ENCODE data around the gene RNF34. TPM values are rescaled to one million over a fixed set of nuclear protein-coding genes. Genes with fewer than 3 reads are reported as not detected.

RNF34 gene
- total RNA-seq, 1 experiment from 2014 or later, result 54.1 TPM

- no peak for DNase-seq
- TF ChIP-seq, protein P1, sequence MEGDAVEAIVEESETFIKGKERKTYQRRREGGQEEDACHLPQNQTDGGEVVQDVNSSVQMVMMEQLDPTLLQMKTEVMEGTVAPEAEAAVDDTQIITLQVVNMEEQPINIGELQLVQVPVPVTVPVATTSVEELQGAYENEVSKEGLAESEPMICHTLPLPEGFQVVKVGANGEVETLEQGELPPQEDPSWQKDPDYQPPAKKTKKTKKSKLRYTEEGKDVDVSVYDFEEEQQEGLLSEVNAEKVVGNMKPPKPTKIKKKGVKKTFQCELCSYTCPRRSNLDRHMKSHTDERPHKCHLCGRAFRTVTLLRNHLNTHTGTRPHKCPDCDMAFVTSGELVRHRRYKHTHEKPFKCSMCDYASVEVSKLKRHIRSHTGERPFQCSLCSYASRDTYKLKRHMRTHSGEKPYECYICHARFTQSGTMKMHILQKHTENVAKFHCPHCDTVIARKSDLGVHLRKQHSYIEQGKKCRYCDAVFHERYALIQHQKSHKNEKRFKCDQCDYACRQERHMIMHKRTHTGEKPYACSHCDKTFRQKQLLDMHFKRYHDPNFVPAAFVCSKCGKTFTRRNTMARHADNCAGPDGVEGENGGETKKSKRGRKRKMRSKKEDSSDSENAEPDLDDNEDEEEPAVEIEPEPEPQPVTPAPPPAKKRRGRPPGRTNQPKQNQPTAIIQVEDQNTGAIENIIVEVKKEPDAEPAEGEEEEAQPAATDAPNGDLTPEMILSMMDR (IDR thresholded peaks at IDR 0.05; ENCODE audit: insufficient read depth in 1 of 2, low read depth in 1 of 2, low read length in 1 of 2, severe bottlenecking in 1 of 2, unreplicated experiment in 1 of 2), result no peak
- ChIA-PET POLR2A (interaction anchor here (0.5 kb wide), 1 partner anchor 36 kb away, joined by 3 read pairs; no protein-coding TSS in a partner anchor), CTCF (no interaction called here)
- H3K4me1 ChIP-seq, result no peaks in the 10 kb centered on the region
- intact Hi-C loops (cut with micrococcal nuclease; ENCODE audit: unreplicated experiment), result no loop called here
- no peaks in the 10 kb centered on the region for H3K9me3 Mint-ChIP-seq (ENCODE audit: unreplicated experiment)
- H3K4me3 ChIP-seq (ENCODE audit: low read depth, low read length), result no peak overlapping the region
- no peaks in the 10 kb centered on the region for H3K27me3 Mint-ChIP-seq (ENCODE audit: insufficient read depth, unreplicated experiment)
- no peak overlapping the region for H3K4me3 Mint-ChIP-seq (ENCODE audit: unreplicated experiment)
- no peak overlapping the region for H3K27ac Mint-ChIP-seq (ENCODE audit: unreplicated experiment)
- no peaks in the 10 kb centered on the region for H3K27me3 ChIP-seq (replicated peaks; ENCODE audit: control insufficient read depth, insufficient read depth, low read length)
- H3K36me3 ChIP-seq (ENCODE audit: control insufficient read depth, insufficient read depth, low read length), result no peaks in the 10 kb centered on the region
- BruUV-seq (replicated peaks), result no TSS peak
- no peaks in the 10 kb centered on the region for H3K36me3 Mint-ChIP-seq (ENCODE audit: insufficient read depth, unreplicated experiment)
- H3K4me1 Mint-ChIP-seq (ENCODE audit: low read depth, unreplicated experiment), result no peaks in the 10 kb centered on the region
- H3K9me3 ChIP-seq, result no peaks in the 10 kb centered on the region
These were observed 34.4 kb upstream of the RNF34 start for GRCh38 chr12:121365416-121366062.

DNA sequence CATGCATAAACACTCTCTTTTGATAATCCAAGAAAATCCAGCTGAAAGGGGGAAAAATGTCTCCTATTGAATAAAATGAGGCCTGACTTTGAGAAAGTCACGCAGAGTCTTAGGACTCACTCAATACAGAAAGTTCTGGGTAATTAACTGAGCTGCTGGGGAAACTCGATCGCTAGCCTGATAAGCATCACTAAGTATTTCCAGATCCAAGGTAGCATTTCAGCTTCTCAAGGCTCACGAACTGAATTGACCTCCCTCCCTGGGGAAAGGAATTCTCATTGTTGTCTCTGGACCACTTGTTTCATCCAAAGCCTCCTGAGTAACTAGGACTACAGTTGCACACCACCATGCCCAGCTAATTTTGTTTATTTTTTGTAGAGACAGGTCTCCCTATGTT lies 33.9 kb upstream of the RNF34 start:
- no peaks in the 10 kb centered on the region for H3K36me3 Mint-ChIP-seq (ENCODE audit: insufficient read depth, unreplicated experiment)
- H3K4me1 Mint-ChIP-seq (ENCODE audit: low read depth, unreplicated experiment), result no peaks in the 10 kb centered on the region
- ChIA-PET CTCF (no interaction called here), POLR2A (interaction anchor here (0.5 kb wide), 1 partner anchor 35 kb away, joined by 3 read pairs; no protein-coding TSS in a partner anchor)
- intact Hi-C loops (cut with micrococcal nuclease; ENCODE audit: unreplicated experiment), result no loop called here
- H3K27me3 ChIP-seq (replicated peaks; ENCODE audit: control insufficient read depth, insufficient read depth, low read length), result no peaks in the 10 kb centered on the region
- no peaks in the 10 kb centered on the region for H3K9me3 ChIP-seq
- H3K36me3 ChIP-seq (ENCODE audit: control insufficient read depth, insufficient read depth, low read length), result no peaks in the 10 kb centered on the region
- no peak overlapping the region for H3K4me3 Mint-ChIP-seq (ENCODE audit: unreplicated experiment)
- H3K27ac Mint-ChIP-seq (ENCODE audit: unreplicated experiment), result no peak overlapping the region
- H3K4me3 ChIP-seq (ENCODE audit: low read depth, low read length), result no peak overlapping the region
- TF ChIP-seq, protein P1 (IDR thresholded peaks at IDR 0.05; ENCODE audit: insufficient read depth in 1 of 2, low read depth in 1 of 2, low read length in 1 of 2, severe bottlenecking in 1 of 2, unreplicated experiment in 1 of 2), result no peak
- no peak for DNase-seq
- H3K4me1 ChIP-seq, result no peaks in the 10 kb centered on the region
- H3K9me3 Mint-ChIP-seq (ENCODE audit: unreplicated experiment), result no peaks in the 10 kb centered on the region
- no TSS peak for BruUV-seq (replicated peaks)
- H3K27me3 Mint-ChIP-seq (ENCODE audit: insufficient read depth, unreplicated experiment), result no peaks in the 10 kb centered on the region

DNA sequence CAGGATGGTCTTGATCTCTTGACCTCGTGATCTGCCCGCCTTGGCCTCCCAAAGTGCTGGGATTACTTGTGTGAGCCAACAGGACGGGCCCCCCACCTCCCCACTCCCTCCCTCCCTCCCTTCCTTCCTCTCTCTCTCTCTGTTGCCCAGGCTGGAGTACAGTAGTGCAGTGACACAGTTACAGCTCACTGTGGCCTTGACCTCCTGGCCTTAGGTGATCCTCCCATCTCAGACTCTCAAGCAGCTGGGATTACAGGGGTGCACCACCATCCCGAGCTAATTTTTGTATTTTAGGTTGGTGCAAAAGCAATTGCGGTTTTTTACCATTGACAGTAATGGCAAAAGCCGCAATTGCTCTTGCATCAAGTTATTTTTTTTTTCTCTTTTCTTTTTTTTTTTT lies 28.5 kb upstream of the RNF34 start:
- no peak overlapping the region for H3K4me3 ChIP-seq (ENCODE audit: low read depth, low read length)
- H3K27ac Mint-ChIP-seq (ENCODE audit: unreplicated experiment), result no peak overlapping the region
- peaks cover under 1% of the 10 kb centered on the region for H3K4me1 Mint-ChIP-seq (ENCODE audit: low read depth, unreplicated experiment)
- H3K27me3 Mint-ChIP-seq (ENCODE audit: insufficient read depth, unreplicated experiment), result no peaks in the 10 kb centered on the region
- no peaks in the 10 kb centered on the region for H3K9me3 Mint-ChIP-seq (ENCODE audit: unreplicated experiment)
- POLR2A ChIA-PET, result no interaction called here
- no peaks in the 10 kb centered on the region for H3K27me3 ChIP-seq (replicated peaks; ENCODE audit: control insufficient read depth, insufficient read depth, low read length)
- CTCF ChIA-PET, result interaction anchor here (0.7 kb wide), 1 partner anchor 19 kb away, joined by 5 read pairs; the partner anchor contains the start of gene ANAPC5
- H3K36me3 ChIP-seq (ENCODE audit: control insufficient read depth, insufficient read depth, low read length), result no peaks in the 10 kb centered on the region
- no TSS peak for BruUV-seq (replicated peaks)
- H3K36me3 Mint-ChIP-seq (ENCODE audit: insufficient read depth, unreplicated experiment), result peaks cover 8% of the 10 kb centered on the region
- H3K4me3 Mint-ChIP-seq (ENCODE audit: unreplicated experiment), result no peak overlapping the region
- H3K4me1 ChIP-seq, result peaks cover 2% of the 10 kb centered on the region
- TF ChIP-seq, protein P1 (IDR thresholded peaks at IDR 0.05; ENCODE audit: insufficient read depth in 1 of 2, low read depth in 1 of 2, low read length in 1 of 2, severe bottlenecking in 1 of 2, unreplicated experiment in 1 of 2), result no peak
- intact Hi-C loops (cut with micrococcal nuclease; ENCODE audit: unreplicated experiment), result no loop called here
- no peaks in the 10 kb centered on the region for H3K9me3 ChIP-seq
- DNase-seq, result no peak
